AG04449 (cell line): Measurements from ENCODE around the gene CTNNA3.

ENCODE experiments used
- CTCF ChIA-PET: fragments of 350-600 bp; formaldehyde crosslinking; extraction: SDS; loops from one replicate; lab custom pipeline; 2021; ENCODE audit warnings: antibody characterized with exemption; lab: Yijun Ruan, JAX
- POLR2A ChIA-PET: fragments of 400-600, 350-600 bp; formaldehyde crosslinking; extraction: SDS; loops from one replicate; lab custom pipeline; 2020; ENCODE audit warnings: antibody characterized with exemption, inconsistent platforms; lab: Yijun Ruan, JAX
- DNase-seq: peaks from one replicate; pipeline ENCODE4 v3.0.0-alpha.2; 2010; ENCODE audit warnings: low read depth, low spot score
- H3K4me3 ChIP-seq: 2 replicates; pipeline ENCODE4 v1.5.1; 2011; ENCODE audit warnings: low read depth, mild to moderate bottlenecking, control low read depth, low read length
- CTCF ChIP-seq: IDR thresholded peaks from one replicate; pipeline ENCODE4 v1.5.1; 2011; ENCODE audit warnings: mild to moderate bottlenecking, moderate library complexity, low read length, control low read depth, inconsistent platforms; ENCODE audit not compliant: insufficient read depth; ENCODE audit errors: missing control alignments

The CTNNA3 gene

GRCh38 chr10:66834802-66835201 is 861.2 kb downstream of the CTNNA3 start:
- TF ChIP-seq CTCF = no peak
- ChIA-PET CTCF (no interaction called here), POLR2A (no interaction called here)
- DNase-seq = no peak
- no peak overlapping the region for H3K4me3 ChIP-seq

GRCh38 chr10:66833861-66834260 is 862.1 kb downstream of the CTNNA3 start:
- H3K4me3 ChIP-seq = no peak overlapping the region
- POLR2A ChIA-PET = no interaction called here
- no peak for DNase-seq
- CTCF ChIA-PET = interaction anchor here (1.6 kb wide), 1 partner anchor 10 kb away, joined by 4 read pairs; no protein-coding TSS in a partner anchor
- TF ChIP-seq CTCF = no peak

GRCh38 chr10:66832781-66833422 is 863.1 kb downstream of the CTNNA3 start:
- CTCF ChIA-PET = interaction anchor here (1.6 kb wide), 1 partner anchor 11 kb away, joined by 4 read pairs; no protein-coding TSS in a partner anchor
- no peak for TF ChIP-seq CTCF
- DNase-seq = no peak
- H3K4me3 ChIP-seq = no peak overlapping the region
- POLR2A ChIA-PET = interaction anchor here (0.6 kb wide), 1 partner anchor 932 kb away, joined by 4 read pairs; no protein-coding TSS in a partner anchor

GRCh38 chr10:66828957-66829356 is 867.0 kb downstream of the CTNNA3 start:
- no peak for TF ChIP-seq CTCF
- CTCF ChIA-PET = no interaction called here
- H3K4me3 ChIP-seq = no peak overlapping the region
- POLR2A ChIA-PET = no interaction called here
- no peak for DNase-seq

- ChIA-PET POLR2A (interaction anchor here (1.4 kb wide), 1 partner anchor 9 kb away, joined by 4 read pairs; no protein-coding TSS in a partner anchor), CTCF (interaction anchor here (0.7 kb wide), 1 partner anchor 9 kb away, joined by 3 read pairs; no protein-coding TSS in a partner anchor)
- no peak overlapping the region for H3K4me3 ChIP-seq
- no peak for DNase-seq
- TF ChIP-seq CTCF = no peak
Observed at GRCh38 chr10:66827353-66827752, 868.6 kb downstream of the CTNNA3 start.

GRCh38 chr10:66823301-66823700 is 872.7 kb downstream of the CTNNA3 start:
- no peak for TF ChIP-seq CTCF
- no peak for DNase-seq
- CTCF ChIA-PET = interaction anchor here (1.6 kb wide), 1 partner anchor 13 kb away, joined by 4 read pairs; no protein-coding TSS in a partner anchor
- H3K4me3 ChIP-seq = no peak overlapping the region
- POLR2A ChIA-PET = no interaction called here
